KMS-11 (cell line): ENCODE results near the gene C1QTNF2.

Source experiments
- H2AFZ ChIP-seq: fragments of 200-600 bp; sonication (generic); 2 replicates; pipeline ENCODE4 v1.6.1; 2016; ENCODE audit warnings: antibody characterized with exemption, mixed run types, low read depth
- H3K27ac ChIP-seq: fragments of 200-600 bp; sonication (generic); 2 replicates; pipeline ENCODE4 v1.6.1; 2016; ENCODE audit warnings: mild to moderate bottlenecking, mixed run types
- H3K27me3 ChIP-seq: fragments of 200-600 bp; sonication (generic); 2 replicates; pipeline ENCODE4 v1.6.1; 2017; ENCODE audit warnings: mild to moderate bottlenecking, low read depth, mixed run types, moderate library complexity; ENCODE audit not compliant: insufficient read depth
- H3K36me3 ChIP-seq: fragments of 200-600 bp; sonication (generic); 2 replicates; pipeline ENCODE4 v1.6.1; 2017; ENCODE audit warnings: mild to moderate bottlenecking, mixed run types; ENCODE audit not compliant: insufficient read depth
- H3K4me1 ChIP-seq: fragments of 200-600 bp; sonication (generic); 2 replicates; pipeline ENCODE4 v1.6.1; 2016; ENCODE audit warnings: mild to moderate bottlenecking, low read depth, mixed run types; ENCODE audit not compliant: poor library complexity, severe bottlenecking
- H3K4me2 ChIP-seq: fragments of 200-600 bp; sonication (generic); 2 replicates; pipeline ENCODE4 v1.7.0; 2016; ENCODE audit warnings: mild to moderate bottlenecking, mixed run types
- H3K4me3 ChIP-seq: fragments of 200-600 bp; sonication (generic); IDR thresholded peaks from 2 replicates; pipeline ENCODE4 v1.6.1; 2017; ENCODE audit warnings: low read depth, low read length, mixed read lengths; ENCODE audit not compliant: insufficient read depth
- H3K79me2 ChIP-seq: fragments of 200-600 bp; sonication (generic); 2 replicates; pipeline ENCODE4 v1.6.1; 2016; ENCODE audit warnings: low read depth, mixed run types; ENCODE audit not compliant: insufficient read depth
- H3K9ac ChIP-seq: fragments of 200-600 bp; sonication (generic); 2 replicates; pipeline ENCODE4 v1.6.1; 2016; ENCODE audit warnings: mild to moderate bottlenecking, mixed run types
- H4K20me1 ChIP-seq: fragments of 200-600 bp; sonication (generic); 2 replicates; pipeline ENCODE4 v1.6.1; 2016; ENCODE audit warnings: mild to moderate bottlenecking, mixed run types; ENCODE audit not compliant: insufficient read depth
- TF ChIP-seq, protein P1 (sequence below): fragments of 200-600 bp; sonication (generic); conservative IDR thresholded peaks from 2 replicates; pipeline ENCODE4 v1.6.1; 2017; ENCODE audit warnings: low read depth, mild to moderate bottlenecking, antibody characterized with exemption, low read length, moderate library complexity, mixed read lengths

Gene C1QTNF2

DNA sequence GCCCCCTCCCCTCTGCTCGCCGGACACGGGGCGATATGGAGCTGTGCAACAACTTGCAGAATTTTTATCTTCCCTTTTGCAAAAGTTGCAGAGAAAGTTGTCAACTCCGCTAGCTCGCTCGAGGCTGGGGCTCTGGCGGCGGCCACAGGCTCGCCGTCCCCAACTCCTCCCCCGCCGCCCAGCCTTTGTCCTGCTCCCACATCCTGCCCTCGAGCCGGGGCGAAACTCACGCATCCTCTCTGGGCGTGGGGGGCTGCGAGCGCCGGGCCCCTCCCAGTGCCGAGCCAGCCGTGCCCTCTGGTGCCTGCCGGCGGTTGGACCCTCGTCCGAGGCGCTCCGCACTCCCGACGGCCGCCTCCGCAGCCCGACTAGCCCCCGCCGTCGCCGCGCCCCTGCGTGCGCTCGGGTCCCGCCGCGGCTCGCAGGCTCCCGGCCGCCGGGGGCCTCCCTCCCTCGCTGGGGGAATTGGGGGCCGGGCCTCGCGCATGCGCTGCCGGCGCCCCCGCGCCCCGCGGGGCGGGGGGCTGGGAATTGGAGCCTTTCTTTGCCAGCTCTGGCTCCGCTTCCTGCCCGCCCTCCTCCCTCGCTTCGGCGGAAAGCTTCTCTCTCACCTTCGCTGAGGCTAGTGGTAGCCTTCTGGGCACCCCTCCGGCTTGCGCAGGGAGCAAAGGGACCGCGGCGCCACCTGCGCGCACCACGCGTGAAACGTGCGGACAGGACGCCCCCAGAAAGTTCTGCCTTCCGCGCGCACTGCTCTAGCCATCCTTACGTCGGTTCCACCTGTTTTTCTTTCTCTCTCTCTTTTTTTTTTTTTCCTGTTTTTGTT, 58.1 kb downstream of the C1QTNF2 start, which contains the start of gene CCNJL:
TSS of gene CCNJL (minus strand) at position 431 of the 826 bp plus-strand sequence. CDS start 641 bp downstream, outside the sequence.
- TF ChIP-seq, protein P1, sequence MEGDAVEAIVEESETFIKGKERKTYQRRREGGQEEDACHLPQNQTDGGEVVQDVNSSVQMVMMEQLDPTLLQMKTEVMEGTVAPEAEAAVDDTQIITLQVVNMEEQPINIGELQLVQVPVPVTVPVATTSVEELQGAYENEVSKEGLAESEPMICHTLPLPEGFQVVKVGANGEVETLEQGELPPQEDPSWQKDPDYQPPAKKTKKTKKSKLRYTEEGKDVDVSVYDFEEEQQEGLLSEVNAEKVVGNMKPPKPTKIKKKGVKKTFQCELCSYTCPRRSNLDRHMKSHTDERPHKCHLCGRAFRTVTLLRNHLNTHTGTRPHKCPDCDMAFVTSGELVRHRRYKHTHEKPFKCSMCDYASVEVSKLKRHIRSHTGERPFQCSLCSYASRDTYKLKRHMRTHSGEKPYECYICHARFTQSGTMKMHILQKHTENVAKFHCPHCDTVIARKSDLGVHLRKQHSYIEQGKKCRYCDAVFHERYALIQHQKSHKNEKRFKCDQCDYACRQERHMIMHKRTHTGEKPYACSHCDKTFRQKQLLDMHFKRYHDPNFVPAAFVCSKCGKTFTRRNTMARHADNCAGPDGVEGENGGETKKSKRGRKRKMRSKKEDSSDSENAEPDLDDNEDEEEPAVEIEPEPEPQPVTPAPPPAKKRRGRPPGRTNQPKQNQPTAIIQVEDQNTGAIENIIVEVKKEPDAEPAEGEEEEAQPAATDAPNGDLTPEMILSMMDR = no peak
- H3K27me3 ChIP-seq = 0 out of 2 replicates have a peak, but pooled peaks cover 2% of the 10 kb centered on the region
- peak within 1 kb of the TSS; percentile 69 for H2AFZ ChIP-seq
- no peaks in the 10 kb centered on the region for H3K36me3 ChIP-seq
- H3K79me2 ChIP-seq = no peaks in the 10 kb centered on the region
- no peak within 1 kb of the TSS for H3K4me3 ChIP-seq
- H4K20me1 ChIP-seq = no peaks in the 10 kb centered on the region
- peaks cover 9% of the 10 kb centered on the region for H3K4me1 ChIP-seq
- no peak within 1 kb of the TSS for H3K9ac ChIP-seq
- no peak within 1 kb of the TSS; the same call in 1 of the 2 replicates for H3K4me2 ChIP-seq
- H3K27ac ChIP-seq = no peak within 1 kb of the TSS

DNA sequence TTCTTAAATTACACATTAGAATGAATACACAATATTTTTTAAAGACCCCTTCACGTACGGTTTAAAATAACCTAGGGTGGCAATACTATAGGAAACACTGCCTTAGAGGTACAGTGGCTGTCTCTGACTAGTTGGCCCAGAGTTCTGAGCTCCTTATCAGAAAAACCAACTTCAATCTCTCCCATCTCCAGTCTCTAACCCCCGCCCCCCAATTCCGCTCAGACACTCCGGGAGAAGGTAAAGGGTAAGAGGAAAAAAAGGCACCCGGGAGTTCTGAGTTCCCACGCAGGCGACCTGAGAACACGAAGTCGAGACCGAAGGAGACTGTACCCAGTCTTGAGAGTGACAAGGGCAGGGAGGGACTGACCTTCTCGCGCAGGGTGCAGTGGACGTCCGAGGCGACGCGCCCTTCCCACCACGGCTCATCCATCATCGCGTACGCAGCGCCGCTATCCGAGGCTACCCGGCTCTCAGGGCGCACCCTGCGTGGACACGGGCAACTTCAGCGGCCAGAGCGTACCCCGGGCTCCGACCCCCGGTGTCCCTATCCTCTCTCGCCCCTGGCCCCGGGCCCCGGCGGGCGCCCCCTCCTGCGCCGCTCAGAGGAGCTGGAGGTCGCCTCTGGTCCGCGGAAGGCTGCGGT, 58.8 kb downstream of the C1QTNF2 start:
- Histone ChIP-seq H3K27me3 (0 out of 2 replicates have a peak, but pooled peaks cover 2% of the 10 kb centered on the region), H3K36me3 (no peaks in the 10 kb centered on the region), H3K27ac (no peak overlapping the region), H3K79me2 (no peaks in the 10 kb centered on the region), H3K4me1 (peaks cover 9% of the 10 kb centered on the region), H4K20me1 (no peaks in the 10 kb centered on the region), H3K4me3 (no peak overlapping the region), H3K9ac (no peak overlapping the region), H2AFZ (no peak overlapping the region), H3K4me2 (no peak overlapping the region)
- TF ChIP-seq, protein P1 = no peak

DNA sequence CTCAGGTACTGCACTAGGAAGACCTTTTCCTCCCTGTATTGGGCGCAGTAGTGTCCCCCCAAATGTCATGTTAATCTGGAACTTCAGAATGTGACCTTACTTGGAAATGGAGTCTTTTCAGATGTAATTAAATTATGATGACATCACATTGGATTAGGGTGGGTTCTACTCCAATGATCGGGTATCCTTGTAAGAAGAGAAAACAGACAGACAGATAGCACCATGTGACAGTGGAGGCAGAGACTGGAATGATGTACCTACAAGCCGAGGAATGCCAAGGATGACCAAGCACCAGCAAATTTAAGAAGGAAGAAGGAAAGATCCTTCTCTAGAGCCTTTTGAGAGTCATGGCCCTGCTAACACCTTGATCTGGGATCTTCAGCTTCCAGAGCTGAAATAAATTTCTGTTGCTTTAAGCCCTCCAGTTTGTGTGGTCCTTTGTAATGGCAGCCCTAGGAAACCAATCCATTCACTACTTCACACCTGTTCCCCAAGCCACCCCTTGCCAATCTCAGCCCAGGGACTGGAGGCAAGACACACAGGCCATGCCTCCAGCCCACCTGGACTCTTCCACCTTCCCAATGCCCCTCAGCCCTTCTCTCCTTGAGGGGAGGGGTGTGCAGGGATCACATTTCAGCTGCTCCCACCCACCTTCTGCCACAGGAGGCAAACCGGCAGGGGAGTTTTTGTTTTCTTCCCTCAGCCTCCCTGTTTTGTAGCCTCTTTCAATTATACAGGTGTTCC, 59.7 kb downstream of the C1QTNF2 start:
- Histone ChIP-seq H2AFZ (no peak overlapping the region), H3K4me1 (peaks cover 2% of the 10 kb centered on the region), H3K36me3 (no peaks in the 10 kb centered on the region)

DNA sequence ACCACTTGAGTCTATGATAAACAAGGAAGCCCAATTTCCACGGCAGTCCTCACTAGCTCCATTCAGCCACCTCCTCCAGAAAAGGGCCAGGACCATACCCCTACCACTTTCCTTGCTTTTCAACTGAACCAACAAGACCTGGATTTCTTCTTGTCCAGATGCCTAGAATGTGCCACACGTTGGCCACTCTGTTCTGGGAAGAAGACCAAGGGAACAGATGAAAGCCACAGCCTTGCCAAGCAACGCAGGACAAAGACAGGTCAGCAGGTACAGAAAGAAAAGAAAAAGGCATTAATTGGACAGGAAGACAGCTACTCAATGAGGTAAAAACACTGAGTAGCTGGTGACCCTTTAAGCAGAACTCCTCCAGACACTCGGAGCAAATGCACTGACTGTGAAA, 60.3 kb downstream of the C1QTNF2 start:
- no peaks in the 10 kb centered on the region for H3K36me3 ChIP-seq
- no peaks in the 10 kb centered on the region for H4K20me1 ChIP-seq
- H3K4me3 ChIP-seq = no peak overlapping the region
- no peaks in the 10 kb centered on the region for H3K4me1 ChIP-seq
- H2AFZ ChIP-seq = no peak overlapping the region
- H3K4me2 ChIP-seq = no peak overlapping the region
- H3K27me3 ChIP-seq = 0 out of 2 replicates have a peak, but pooled peaks cover 2% of the 10 kb centered on the region
- H3K79me2 ChIP-seq = no peaks in the 10 kb centered on the region
- TF ChIP-seq, protein P1 = no peak
- H3K27ac ChIP-seq = no peak overlapping the region
- H3K9ac ChIP-seq = no peak overlapping the region

More for the DNA sequence above, 59.7 kb downstream of the C1QTNF2 start:
- Histone ChIP-seq H3K79me2 (no peaks in the 10 kb centered on the region), H3K9ac (no peak overlapping the region), H4K20me1 (no peaks in the 10 kb centered on the region), H3K27me3 (0 out of 2 replicates have a peak, but pooled peaks cover 2% of the 10 kb centered on the region), H3K27ac (no peak overlapping the region), H3K4me3 (no peak overlapping the region), H3K4me2 (no peak overlapping the region)
- TF ChIP-seq, protein P1 = no peak
